ENCODE measurements around the gene MTREX.

- TF ChIP-seq POLR2AphosphoS5 (IDR thresholded peaks at IDR 0.05; ENCODE audit: low read depth, low read length) (no peak), CTCF (IDR thresholded peaks at IDR 0.05; ENCODE audit: control extremely low read depth in 1 of 3, insufficient read depth in 1 of 3, low read depth in 1 of 3, low read length in 3 of 3) (no peak), KDM5A (IDR thresholded peaks at IDR 0.05; ENCODE audit: low read length) (no peak), POLR2A (IDR thresholded peaks at IDR 0.05; ENCODE audit: control extremely low read depth in 1 of 2, low read depth in 2 of 2, low read length in 2 of 2) (no peak), RFX5 (IDR thresholded peaks at IDR 0.05; ENCODE audit: borderline replicate concordance, low read depth, low read length) (no peak), RXRA (IDR thresholded peaks at IDR 0.05; ENCODE audit: insufficient read depth, low read depth, low read length) (no peak), EZH2 (IDR thresholded peaks at IDR 0.05; ENCODE audit: low read depth, low read length, severe bottlenecking) (no peak), EP300 (IDR thresholded peaks at IDR 0.05; ENCODE audit: borderline replicate concordance in 1 of 2, low read depth in 2 of 2, low read length in 2 of 2) (no peak), SP2 (IDR thresholded peaks at IDR 0.05; ENCODE audit: low read length) (no peak), KDM1A (IDR thresholded peaks at IDR 0.05; ENCODE audit: borderline replicate concordance, low read length) (no peak), HDAC2 (IDR thresholded peaks at IDR 0.05; ENCODE audit: borderline replicate concordance in 1 of 2, low read depth in 2 of 2, low read length in 2 of 2) (no peak), SIN3A (conservative IDR thresholded peaks at IDR 0.05 in 1 of 2, IDR thresholded peaks at IDR 0.05 in 1 of 2; ENCODE audit: low read depth in 1 of 2, low read length in 2 of 2) (no peak), GTF2F1 (IDR thresholded peaks at IDR 0.05; ENCODE audit: borderline replicate concordance, low read depth, low read length) (no peak), YY1 (IDR thresholded peaks at IDR 0.05; ENCODE audit: low read depth, low read length) (no peak)
These were observed 31.0 kb downstream of the MTREX start for GRCh38 chr5:55338810-55339243.
